Endothelial cell (in vitro differentiated cells): ENCODE results near the gene ZMYM5. TPM values are rescaled to one million over a fixed set of nuclear protein-coding genes. Genes with fewer than 3 reads are reported as not detected.
"Not testable (repeated sequence)": the region's sequence is repeated elsewhere in the genome, so short reads cannot be mapped to it uniquely, and the experiment has no call there.

Experiments
- DNase-seq: peaks from one replicate; pipeline ENCODE4 v3.0.0; 2021; ENCODE audit warnings: low spot score
- H3K27ac Mint-ChIP-seq: one replicate; pipeline ENCODE4 v1.8.0; 2021; ENCODE audit warnings: mixed read lengths, inconsistent platforms; ENCODE audit not compliant: unreplicated experiment
- H3K27me3 Mint-ChIP-seq: one replicate; pipeline ENCODE4 v1.8.0; 2021; ENCODE audit warnings: mild to moderate bottlenecking, moderate library complexity, mixed read lengths, inconsistent platforms; ENCODE audit not compliant: unreplicated experiment
- H3K36me3 Mint-ChIP-seq: one replicate; pipeline ENCODE4 v1.8.0; 2021; ENCODE audit warnings: mild to moderate bottlenecking, low read depth, mixed read lengths, inconsistent platforms; ENCODE audit not compliant: unreplicated experiment
- H3K4me1 Mint-ChIP-seq: one replicate; pipeline ENCODE4 v1.8.0; 2021; ENCODE audit warnings: mild to moderate bottlenecking, mixed read lengths, inconsistent platforms; ENCODE audit not compliant: unreplicated experiment
- H3K4me3 Mint-ChIP-seq: one replicate; pipeline ENCODE4 v1.8.0; 2021; ENCODE audit warnings: mild to moderate bottlenecking, mixed read lengths, inconsistent platforms; ENCODE audit not compliant: unreplicated experiment
- H3K9me3 Mint-ChIP-seq: one replicate; pipeline ENCODE4 v1.8.0; 2021; ENCODE audit warnings: mixed read lengths, inconsistent platforms; ENCODE audit not compliant: unreplicated experiment
- CTCF ChIP-seq: fragments of 200-600 bp; sonication (generic); IDR thresholded peaks from one replicate; pipeline ENCODE4 v1.5.0; 2021; ENCODE audit warnings: antibody characterized with exemption; ENCODE audit not compliant: unreplicated experiment
- total RNA-seq: library from RNA; stranded (reverse); fragmentation: NEBNext Ultra II Directional; extraction: Animal tissue kit (Norgen Biotek cat#: 25700); gene quantifications from one replicate; pipeline ENCODE4 v1.2.1, GENCODE V29; 2021; ENCODE audit not compliant: unreplicated experiment

The ZMYM5 gene
- total RNA-seq, 1 donor from 2014 or later, result 17.3 TPM

- peak overlapping the region; percentile 90 for H3K27ac Mint-ChIP-seq
- TF ChIP-seq CTCF, result no peak
- peaks cover 12% of the 10 kb centered on the region for H3K36me3 Mint-ChIP-seq
- peak overlapping the region; percentile 95 for H3K4me3 Mint-ChIP-seq
- H3K9me3 Mint-ChIP-seq, result no peaks in the 10 kb centered on the region
- no peaks in the 10 kb centered on the region for H3K4me1 Mint-ChIP-seq
- H3K27me3 Mint-ChIP-seq, result peaks cover 9% of the 10 kb centered on the region
- peak; percentile 61 for DNase-seq
Measured at GRCh38 chr13:19782049-19782726, 81.3 kb downstream of the ZMYM5 start.

- no peaks in the 10 kb centered on the region for H3K4me1 Mint-ChIP-seq
- peak overlapping the region; percentile 95 for H3K4me3 Mint-ChIP-seq
- peaks cover 11% of the 10 kb centered on the region for H3K36me3 Mint-ChIP-seq
- peak overlapping the region; percentile 4 for H3K27ac Mint-ChIP-seq
- DNase-seq, result no peak
- H3K9me3 Mint-ChIP-seq, result no peaks in the 10 kb centered on the region
- H3K27me3 Mint-ChIP-seq, result peaks cover 9% of the 10 kb centered on the region
- TF ChIP-seq CTCF, result no peak
Measured at GRCh38 chr13:19781526-19781925, 81.9 kb downstream of the ZMYM5 start.

- not testable (repeated sequence) for H3K27ac Mint-ChIP-seq, H3K27me3 Mint-ChIP-seq, H3K9me3 Mint-ChIP-seq, H3K4me1 Mint-ChIP-seq, DNase-seq, H3K36me3 Mint-ChIP-seq
- H3K4me3 Mint-ChIP-seq, result peak overlapping the region; percentile 95
Measured at GRCh38 chr13:19780753-19781418, 82.6 kb downstream of the ZMYM5 start.

Other genes with a start within 250 kb of the ZMYM5 start
- 19.2 TPM for gene MPHOSPH8, start 230.0 kb downstream of the ZMYM5 start, total RNA-seq
- gene PSPC1, start 80.7 kb downstream of the ZMYM5 start, total RNA-seq, result 50.1 TPM
- gene ZMYM2, start 95.1 kb upstream of the ZMYM5 start, total RNA-seq, result 124 TPM